Heart right ventricle (tissue), 16 donors: ENCODE results near the gene HIRA. TPM values are rescaled to one million over a fixed set of nuclear protein-coding genes. Genes with fewer than 3 reads are reported as not detected.

Source experiments
- ATAC-seq, 8 donors: fragments of 200-7000 bp; cut with Tn5 transposase; one replicate each; pipeline ENCODE4 v1.9.1; 2020; ENCODE audit warnings: mild to moderate bottlenecking in 8 of 8, moderate library complexity in 8 of 8, moderate number of reproducible peaks in 1 of 8
- DNase-seq, 2 donors: peaks; one replicate each; pipeline ENCODE4 v3.0.0-alpha.2; 2020
- H3K27ac ChIP-seq, 10 donors: fragments of 200-600 bp; sonication (generic) in 2 of 10; one replicate each; pipeline versions ENCODE4 v1.5.0 to v1.8.0; 2020 to 2022; ENCODE audit warnings: mild to moderate bottlenecking in 3 of 10
- H3K27me3 ChIP-seq, 7 donors: fragments of 200-600 bp; one replicate each; pipeline ENCODE4 v1.8.0; 2021 to 2022; ENCODE audit warnings: mild to moderate bottlenecking in 2 of 7
- H3K36me3 ChIP-seq, 9 donors: fragments of 200-600 bp; sonication (generic) in 1 of 9; one replicate each; pipeline versions ENCODE4 v1.5.0 to v1.8.0; 2020 to 2022; ENCODE audit warnings: mild to moderate bottlenecking in 2 of 9
- H3K4me1 ChIP-seq, 9 donors: fragments of 200-600 bp; sonication (generic) in 1 of 9; one replicate each; pipeline versions ENCODE4 v1.5.0 to v1.8.0; 2020 to 2022; ENCODE audit warnings: mild to moderate bottlenecking in 4 of 9
- H3K4me3 ChIP-seq, 10 donors: fragments of 200-600 bp; sonication (generic) in 2 of 10; one replicate each; pipeline versions ENCODE4 v1.5.0 to v1.8.0; 2020 to 2022; ENCODE audit warnings: mild to moderate bottlenecking in 7 of 10, moderate library complexity in 2 of 10
- H3K9me3 ChIP-seq, 11 donors: fragments of 200-600 bp in 10 of 11; sonication (generic) in 2 of 11; one replicate each; pipeline versions ENCODE4 v1.5.0 to v1.8.0; 2013 to 2022; ENCODE audit warnings: mild to moderate bottlenecking in 2 of 11, control low read depth in 1 of 11, moderate library complexity in 1 of 11
- WGBS, 2 donors: extraction: QIAGEN DNeasy Blood & Tissue Kit; methylation state at CpG; one replicate each; pipeline ENCODE4 v1.1.7; 2013; ENCODE audit warnings: inconsistent platforms in 1 of 2; 5-methylcytosine and 5-hydroxymethylcytosine counted together
- intact Hi-C, 10 donors: fragments of 100-400 bp; cut with DNase I; formaldehyde crosslinking; loops; one replicate each; pipeline versions ENCODE4 v1.11.1 to v1.14.2; 2022
- polyA plus RNA-seq, 2 donors: library from polyadenylated mRNA; stranded (reverse); fragments of 200-250 nt; gene quantifications; one replicate each; pipeline ENCODE4 v1.2.3, GENCODE V29; 2013
- total RNA-seq, 10 donors: library from RNA; stranded (reverse); fragmentation: NEBNext Ultra II Directional in 3 of 10; extraction: Animal tissue kit (Norgen Biotek cat#: 25700) in 3 of 10; gene quantifications; one replicate each; pipeline versions ENCODE4 v1.2.1 to v1.2.4, GENCODE V29; 2021 to 2023
- TF ChIP-seq, protein P1 (sequence below), 9 donors: fragments of 200-600 bp; sonication (generic) in 2 of 9; IDR thresholded peaks; one replicate each; pipeline versions ENCODE4 v1.5.0 to v1.8.0; 2021 to 2022; ENCODE audit warnings: antibody characterized with exemption in 9 of 9, mild to moderate bottlenecking in 5 of 9, moderate library complexity in 1 of 9
- donor health status: Arrhythmogenic right ventricular cardiomyopathy.
- donor health status: ischemic (EF 13 %, LVEDD 7.1; RV severe dilation, severe dysfunction).
- donor health status: healthy with polysubstance abuse.
- donor health status: DM: no; HTN: yes; CAD: no.
- donor health status: DM: no; HTN: no; CAD: no.
- donor health status: ischemic (EF 25% LVEDD 6.9; RV normal size, moderate dysfunction).
- donor health status: ischemic (EF 25% LVEDD 5.7; RV mildly dilated, moderate dysfunction).
- donor health status: healthy.
- donor health status: DM: yes; HTN: yes; CAD: no.
- donor health status: Ischemic cardiomyopathy.
- donor health status: ischemic (EF 35%, LVEDD 5.7; RV mildly dilated, moderate dysfunction).
- donor health status: nonischemic (EF 11% LVEDD 7.7; RV severe dilation, severe dysfunction).
- donor health status: DM: yes; HTN: yes; CAD: no.
- donor health status: PGD.
- donor health status: ischemic (EF 29% LVEDD 5.4; RV normal size, mild dysfunction).
- donor health status: nonischemic (EF 23%, LVEDD 6.1; RV moderate dilation, normal function).

HIRA gene
- total and polyA plus RNA-seq, 12 donors, result 3.1 to 23.2 (median 17.5) TPM

DNA sequence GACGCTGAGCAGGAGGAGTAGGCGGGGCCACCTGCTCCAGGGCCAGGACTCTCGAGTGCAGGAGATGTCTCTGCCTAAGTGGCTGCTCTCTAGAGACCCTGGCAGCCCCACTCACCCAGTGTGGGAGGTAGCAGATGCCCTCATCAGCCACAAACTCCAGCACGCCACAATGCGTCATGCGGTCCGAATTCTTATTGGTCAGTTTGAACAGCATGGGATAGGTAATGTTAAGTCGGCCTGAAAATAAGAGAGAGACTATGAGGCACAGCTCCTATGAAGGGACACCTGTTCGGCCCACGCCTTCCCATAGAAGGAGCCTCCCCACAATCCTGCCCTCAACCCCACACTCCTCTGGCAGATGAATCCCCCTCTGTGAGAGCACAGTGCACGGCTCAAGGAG lies 40.0 kb upstream of the HIRA start:
- Histone ChIP-seq H3K9me3 (no peaks in the 10 kb centered on the region), H3K36me3 (peaks cover 10 to 97% (median 68%) of the 10 kb centered on the region in 9 donors), H3K27ac (no peak overlapping the region), H3K4me1 (peaks cover 0 to 23% (median 8%) of the 10 kb centered on the region in 9 donors), H3K4me3 (no peak overlapping the region), H3K27me3 (no peaks in the 10 kb centered on the region)
- DNase-seq, result no peak
- TF ChIP-seq, protein P1, sequence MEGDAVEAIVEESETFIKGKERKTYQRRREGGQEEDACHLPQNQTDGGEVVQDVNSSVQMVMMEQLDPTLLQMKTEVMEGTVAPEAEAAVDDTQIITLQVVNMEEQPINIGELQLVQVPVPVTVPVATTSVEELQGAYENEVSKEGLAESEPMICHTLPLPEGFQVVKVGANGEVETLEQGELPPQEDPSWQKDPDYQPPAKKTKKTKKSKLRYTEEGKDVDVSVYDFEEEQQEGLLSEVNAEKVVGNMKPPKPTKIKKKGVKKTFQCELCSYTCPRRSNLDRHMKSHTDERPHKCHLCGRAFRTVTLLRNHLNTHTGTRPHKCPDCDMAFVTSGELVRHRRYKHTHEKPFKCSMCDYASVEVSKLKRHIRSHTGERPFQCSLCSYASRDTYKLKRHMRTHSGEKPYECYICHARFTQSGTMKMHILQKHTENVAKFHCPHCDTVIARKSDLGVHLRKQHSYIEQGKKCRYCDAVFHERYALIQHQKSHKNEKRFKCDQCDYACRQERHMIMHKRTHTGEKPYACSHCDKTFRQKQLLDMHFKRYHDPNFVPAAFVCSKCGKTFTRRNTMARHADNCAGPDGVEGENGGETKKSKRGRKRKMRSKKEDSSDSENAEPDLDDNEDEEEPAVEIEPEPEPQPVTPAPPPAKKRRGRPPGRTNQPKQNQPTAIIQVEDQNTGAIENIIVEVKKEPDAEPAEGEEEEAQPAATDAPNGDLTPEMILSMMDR (IDR thresholded peaks at IDR 0.05), result no peak
- intact Hi-C loops, result loop anchor here in 3 of 10 donors (10.0 kb wide), 5 partner anchors 57 to 327 kb away; partner anchors contain the start of genes CLTCL1 (in 1 of the 3) and ESS2 (in 1 of the 3)
- WGBS, 2 donors, result 90 to 92% methylated on average over 11 of the region's 11 CpGs
- no peak for ATAC-seq

DNA sequence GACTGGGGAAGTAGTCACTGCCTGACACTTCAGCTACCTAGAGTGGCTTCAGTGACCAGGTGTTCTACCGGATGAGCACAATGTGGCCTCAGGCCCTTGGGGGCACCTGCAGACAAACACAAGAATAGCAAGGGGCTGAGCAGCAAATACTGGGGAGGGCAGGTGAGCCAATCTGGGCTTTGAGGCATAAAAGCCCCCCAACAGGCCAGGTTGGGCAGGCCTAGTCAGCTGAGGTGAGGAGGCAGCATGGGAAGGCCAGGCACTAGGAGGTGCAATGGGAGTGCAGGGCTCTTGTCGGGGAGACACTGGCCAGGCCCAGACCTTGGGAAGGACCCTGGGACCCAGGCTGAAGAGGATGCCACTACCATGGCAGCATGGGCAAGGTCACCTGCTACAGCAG lies 38.5 kb upstream of the HIRA start:
- H3K27ac ChIP-seq, result no peak overlapping the region
- peaks cover 10 to 100% (median 83%) of the 10 kb centered on the region in 9 donors for H3K36me3 ChIP-seq
- TF ChIP-seq, protein P1 (IDR thresholded peaks at IDR 0.05), result no peak
- peaks cover 0 to 7% (median 0%) of the 10 kb centered on the region in 9 donors for H3K4me1 ChIP-seq
- WGBS, 2 donors, result 95 to 99% methylated on average over 2 of the region's 2 CpGs
- intact Hi-C loops, result loop anchor here in 3 of 10 donors (10.0 kb wide), 5 partner anchors 55 to 325 kb away; partner anchors contain the start of genes CLTCL1 (in 1 of the 3) and ESS2 (in 1 of the 3)
- ATAC-seq, result no peak
- H3K9me3 ChIP-seq, result no peaks in the 10 kb centered on the region
- no peak for DNase-seq
- H3K4me3 ChIP-seq, result no peak overlapping the region
- H3K27me3 ChIP-seq, result no peaks in the 10 kb centered on the region

DNA sequence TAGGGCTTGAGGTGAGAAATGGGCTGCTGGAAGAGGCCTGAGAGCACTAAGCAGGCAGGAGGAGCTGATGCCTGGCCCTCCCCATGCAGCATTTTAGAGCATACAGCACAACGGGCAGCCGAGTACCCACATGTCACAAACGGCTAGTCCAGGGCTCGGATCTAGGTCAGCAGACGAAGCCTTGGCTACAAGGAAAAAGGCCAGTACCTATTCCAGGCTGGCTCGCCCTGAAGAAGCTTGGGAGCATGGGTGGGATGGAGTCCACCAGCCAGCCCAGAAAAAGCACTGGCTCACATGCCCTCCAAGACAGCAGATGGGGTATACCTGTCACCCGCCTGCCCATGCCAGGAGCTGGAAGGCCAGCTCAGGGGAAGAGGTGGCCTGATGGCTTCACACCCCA lies 37.9 kb upstream of the HIRA start:
- no peaks in the 10 kb centered on the region for H3K9me3 ChIP-seq
- intact Hi-C loops, result loop anchor here in 1 of 10 donors (10.0 kb wide), 1 partner anchor 85 kb away; no protein-coding TSS in a partner anchor
- ATAC-seq (no peak), DNase-seq (no peak)
- peaks cover 10 to 100% (median 86%) of the 10 kb centered on the region in 9 donors for H3K36me3 ChIP-seq
- H3K27me3 ChIP-seq, result no peaks in the 10 kb centered on the region
- 94 to 99% methylated on average over 7 of the region's 7 CpGs for WGBS, 2 donors
- TF ChIP-seq, protein P1 (IDR thresholded peaks at IDR 0.05), result no peak
- no peak overlapping the region for H3K27ac ChIP-seq
- no peak overlapping the region for H3K4me3 ChIP-seq
- H3K4me1 ChIP-seq, result peaks cover 0 to 1% (median 0%) of the 10 kb centered on the region in 9 donors

DNA sequence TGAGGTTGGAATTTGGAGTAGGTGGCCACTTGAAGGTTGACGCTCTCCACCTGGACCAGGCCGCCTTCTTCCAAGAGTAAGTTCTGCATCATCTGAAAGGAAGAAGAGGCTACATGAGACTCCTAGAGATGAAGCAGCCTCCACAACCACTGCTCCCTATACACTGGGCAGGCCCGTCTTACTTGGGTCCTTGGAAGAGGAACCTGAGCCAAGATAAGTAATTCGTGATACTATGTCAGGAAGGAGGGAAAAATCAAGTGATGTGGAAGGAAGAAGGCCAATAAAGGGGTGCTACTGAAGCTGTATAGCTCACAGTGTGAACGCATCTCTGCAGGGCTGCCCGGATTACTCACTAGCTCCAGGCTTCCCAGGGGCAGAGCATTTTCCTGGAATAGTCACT lies 36.4 kb upstream of the HIRA start:
- Histone ChIP-seq H3K27ac (no peak overlapping the region), H3K4me3 (no peak overlapping the region), H3K36me3 (peaks cover 10 to 100% (median 78%) of the 10 kb centered on the region in 9 donors), H3K27me3 (no peaks in the 10 kb centered on the region), H3K4me1 (no peaks in the 10 kb centered on the region), H3K9me3 (no peaks in the 10 kb centered on the region)
- ATAC-seq (no peak), DNase-seq (no peak)
- TF ChIP-seq, protein P1 (IDR thresholded peaks at IDR 0.05), result no peak
- 93 to 95% methylated on average over 6 of the region's 6 CpGs for WGBS, 2 donors
- intact Hi-C loops, result loop anchor here in 1 of 10 donors (10.0 kb wide), 1 partner anchor 83 kb away; no protein-coding TSS in a partner anchor
